Naive thymus-derived CD4-positive, alpha-beta T cell (primary cell): ENCODE results near the gene KIAA0319L. TPM values are rescaled to one million over a fixed set of nuclear protein-coding genes. Genes with fewer than 3 reads are reported as not detected.
A peak's percentile ranks its signal among the peaks of the same experiment; 100 is the strongest.

Source experiments
- ATAC-seq: fragments of 150-1000 bp; cut with Tn5 transposase; 2 replicates; pipeline ENCODE4 v1.10.0; 2021; ENCODE audit warnings: mild to moderate bottlenecking, moderate library complexity
- CTCF ChIA-PET: fragments of 350-600 bp; sonication (Branson Sonifier 250); formaldehyde crosslinking; loops from one replicate; lab custom pipeline; 2021; ENCODE audit warnings: antibody characterized with exemption; lab: Charles Lee
- POLR2A ChIA-PET: fragments of 350-600 bp; sonication (Branson Sonifier 250); formaldehyde crosslinking; loops from one replicate; lab custom pipeline; 2021; ENCODE audit warnings: antibody characterized with exemption, inconsistent platforms; lab: Charles Lee
- DNase-seq, 9 donors: peaks; one replicate each; pipeline versions ENCODE4 v3.0.0 to v3.0.0-alpha.2; 2020 to 2022; ENCODE audit warnings: mixed read lengths in 1 of 9
- H3K27ac ChIP-seq: one replicate; pipeline ENCODE4 v1.7.0; 2013; ENCODE audit warnings: mild to moderate bottlenecking, low read depth, low read length, moderate library complexity
- H3K27me3 ChIP-seq, 2 donors: one replicate each; pipeline ENCODE4 v1.7.0; 2013; ENCODE audit warnings: low read length in 2 of 2, mild to moderate bottlenecking in 2 of 2, moderate library complexity in 2 of 2; ENCODE audit not compliant: control insufficient read depth in 2 of 2, insufficient read depth in 2 of 2
- H3K36me3 ChIP-seq, 3 experiments: 1 replicate in 2 of 3; 2 replicates in 1 of 3; pipeline ENCODE4 v1.7.0; 2013; ENCODE audit warnings: low read length in 3 of 3, mild to moderate bottlenecking in 3 of 3, moderate library complexity in 1 of 3; ENCODE audit not compliant: insufficient read depth in 3 of 3, control insufficient read depth in 2 of 3
- H3K4me1 ChIP-seq, 2 donors: one replicate each; pipeline ENCODE4 v1.7.0; 2013; ENCODE audit warnings: low read length in 2 of 2, mild to moderate bottlenecking in 2 of 2, moderate library complexity in 1 of 2; ENCODE audit not compliant: control insufficient read depth in 2 of 2, insufficient read depth in 2 of 2
- H3K4me3 ChIP-seq: 2 replicates; pipeline ENCODE4 v1.7.0; 2013; ENCODE audit warnings: mild to moderate bottlenecking, low read length
- H3K9me3 ChIP-seq, 3 experiments: 1 replicate in 2 of 3; 2 replicates in 1 of 3; pipeline ENCODE4 v1.7.0; 2013; ENCODE audit warnings: low read length in 3 of 3; ENCODE audit not compliant: control insufficient read depth in 2 of 3
- H3K27ac Mint-ChIP-seq, 9 donors: one replicate each; pipeline ENCODE4 v1.8.0; 2020 to 2022; ENCODE audit warnings: mixed read lengths in 9 of 9, mild to moderate bottlenecking in 8 of 9, moderate library complexity in 5 of 9, inconsistent platforms in 2 of 9
- H3K27me3 Mint-ChIP-seq, 5 donors: one replicate each; pipeline ENCODE4 v1.8.0; 2021 to 2022; ENCODE audit warnings: mixed read lengths in 5 of 5, mild to moderate bottlenecking in 1 of 5
- H3K36me3 Mint-ChIP-seq, 5 donors: one replicate each; pipeline ENCODE4 v1.8.0; 2020 to 2022; ENCODE audit warnings: mixed read lengths in 5 of 5, mild to moderate bottlenecking in 3 of 5, inconsistent platforms in 1 of 5
- H3K4me1 Mint-ChIP-seq, 7 donors: one replicate each; pipeline ENCODE4 v1.8.0; 2020 to 2022; ENCODE audit warnings: mixed read lengths in 7 of 7, mild to moderate bottlenecking in 3 of 7, inconsistent platforms in 1 of 7
- H3K4me3 Mint-ChIP-seq, 10 donors: one replicate each; pipeline ENCODE4 v1.8.0; 2020 to 2022; ENCODE audit warnings: mild to moderate bottlenecking in 10 of 10, mixed read lengths in 10 of 10, moderate library complexity in 6 of 10, inconsistent platforms in 2 of 10
- H3K9me3 Mint-ChIP-seq, 11 donors: one replicate each; pipeline ENCODE4 v1.8.0; 2020 to 2022; ENCODE audit warnings: mixed read lengths in 11 of 11, mild to moderate bottlenecking in 4 of 11, inconsistent platforms in 1 of 11, moderate library complexity in 1 of 11
- intact Hi-C, 2 donors: fragments of 100-400 bp; cut with micrococcal nuclease; formaldehyde crosslinking; loops; one replicate each; pipeline ENCODE4 v1.15.1; 2023
- polyA plus RNA-seq, 2 donors: library from polyadenylated mRNA; unstranded; fragments of 300-500 nt; fragmentation: Illumina TruSeq; gene quantifications; one replicate each; pipeline ENCODE4 v1.2.3, GENCODE V29; 2021
- total RNA-seq, 6 experiments: library from RNA in 5 of 6; stranded (reverse) in 5 of 6; gene quantifications; 1 replicate in 5 of 6; 2 replicates in 1 of 6; pipeline ENCODE4 v1.2.3 and lab custom pipeline; 2021 to 2026

The KIAA0319L gene
- total and polyA plus RNA-seq, 7 experiments from 2014 or later: 22.2 to 79.7 (median 63.5) TPM

DNA sequence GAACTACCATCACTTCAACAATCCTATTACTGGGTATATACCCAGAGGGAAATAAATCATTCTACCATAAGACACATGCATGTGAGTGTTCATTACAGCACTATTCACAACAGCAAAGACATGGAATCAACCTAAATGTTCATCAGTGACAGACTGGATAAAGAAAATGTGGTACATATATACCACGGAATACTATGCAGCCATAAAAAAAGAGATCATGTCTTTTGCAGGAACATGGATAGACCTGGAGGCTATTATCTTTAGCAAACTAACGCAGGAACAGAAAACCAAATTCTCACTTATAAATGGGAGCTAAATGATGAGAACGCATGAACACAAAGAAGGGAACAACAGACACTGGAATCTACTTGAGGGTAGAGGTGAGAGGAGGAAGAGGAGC lies 39.0 kb downstream of the KIAA0319L start:
- DNase-seq: no peak
- CTCF ChIA-PET: interaction anchor here (0.6 to 1.2 kb wide), 2 partner anchors 23 to 53 kb away, joined by 3 to 4 read pairs; no protein-coding TSS in a partner anchor
- peaks cover 10 to 57% (median 45%) of the 10 kb centered on the region in 7 donors for H3K4me1 Mint-ChIP-seq

DNA sequence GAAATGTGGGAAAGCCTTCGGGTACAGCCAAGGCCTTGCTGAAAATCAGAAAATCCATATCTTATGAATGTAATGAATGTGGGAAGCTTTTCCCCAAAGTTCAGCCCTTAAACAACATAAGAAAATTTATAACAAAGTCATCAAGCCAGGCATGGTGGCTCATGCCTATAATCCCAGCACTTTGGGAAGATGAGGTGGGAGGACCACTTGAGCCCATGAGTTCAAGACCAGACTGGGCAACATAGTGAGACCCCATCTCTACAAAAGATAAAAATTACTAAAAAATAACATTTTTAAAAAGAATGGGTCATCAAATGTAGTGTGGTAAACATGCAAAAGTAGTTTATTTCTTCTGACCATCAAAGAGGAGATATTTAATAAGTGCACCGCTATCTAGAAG lies 45.9 kb downstream of the KIAA0319L start:
- no peak overlapping the region for H3K27ac Mint-ChIP-seq
- no peak overlapping the region for H3K4me3 Mint-ChIP-seq
- no peaks in the 10 kb centered on the region for H3K27me3 ChIP-seq
- POLR2A ChIA-PET: interaction anchor here (0.8 kb wide), 1 partner anchor 10 kb away, joined by 3 read pairs; no protein-coding TSS in a partner anchor
- peaks cover 20 to 34% of the 10 kb centered on the region in 2 donors for H3K4me1 ChIP-seq
- no peak for ATAC-seq
- H3K27me3 Mint-ChIP-seq: no peaks in the 10 kb centered on the region
- H3K4me3 ChIP-seq: no peak overlapping the region
- H3K36me3 Mint-ChIP-seq: peaks cover 4 to 51% (median 23%) of the 10 kb centered on the region in 5 donors
- H3K4me1 Mint-ChIP-seq: peaks cover 28 to 72% (median 66%) of the 10 kb centered on the region in 7 donors
- DNase-seq: no peak
- peaks cover 0 to 5% (median 0%) of the 10 kb centered on the region in 3 experiments for H3K9me3 ChIP-seq
- intact Hi-C loops: no loop called here
- CTCF ChIA-PET: no interaction called here
- H3K9me3 Mint-ChIP-seq: peaks cover 3 to 22% (median 12%) of the 10 kb centered on the region in 11 donors
- no peak overlapping the region for H3K27ac ChIP-seq
- no peaks in the 10 kb centered on the region for H3K36me3 ChIP-seq

More for the DNA sequence above, 39.0 kb downstream of the KIAA0319L start:
- no peak overlapping the region for H3K4me3 ChIP-seq
- peaks cover 6 to 40% (median 26%) of the 10 kb centered on the region in 11 donors for H3K9me3 Mint-ChIP-seq
- H3K36me3 ChIP-seq: no peaks in the 10 kb centered on the region
- H3K4me3 Mint-ChIP-seq: no peak overlapping the region
- peaks cover 14 to 50% (median 50%) of the 10 kb centered on the region in 5 donors for H3K36me3 Mint-ChIP-seq
- intact Hi-C loops: no loop called here
- H3K4me1 ChIP-seq: no peaks in the 10 kb centered on the region
- peak overlapping the region in 1 of 9 donors; percentile 58 for H3K27ac Mint-ChIP-seq
- peaks cover 0 to 5% (median 0%) of the 10 kb centered on the region in 3 experiments for H3K9me3 ChIP-seq
- POLR2A ChIA-PET: no interaction called here
- H3K27me3 ChIP-seq: no peaks in the 10 kb centered on the region
- H3K27ac ChIP-seq: no peak overlapping the region
- no peak for ATAC-seq
- H3K27me3 Mint-ChIP-seq: no peaks in the 10 kb centered on the region

DNA sequence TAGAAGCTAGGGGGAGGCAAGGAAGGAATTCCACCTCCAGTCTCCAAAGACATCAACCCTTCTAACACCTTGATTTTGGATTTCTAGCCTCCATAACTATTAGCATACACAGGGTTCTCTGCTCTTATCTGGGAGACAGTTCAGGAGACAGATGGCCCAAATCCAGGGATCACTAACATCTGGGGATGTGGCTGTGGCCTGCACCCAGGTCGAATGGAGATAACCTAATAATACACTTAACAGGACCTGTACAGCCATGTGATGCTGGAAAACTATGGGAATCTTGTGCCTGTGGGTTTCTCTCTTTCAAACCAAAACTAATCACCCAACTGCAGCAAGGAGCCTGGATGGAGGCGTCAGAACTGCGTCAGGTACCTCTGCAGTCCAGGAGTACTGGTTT lies 47.6 kb downstream of the KIAA0319L start:
- Histone ChIP-seq H3K4me1 (peaks cover 32 to 45% of the 10 kb centered on the region in 2 donors), H3K27me3 (no peaks in the 10 kb centered on the region), H3K36me3 (no peaks in the 10 kb centered on the region), H3K9me3 (no peaks in the 10 kb centered on the region), H3K27ac (no peak overlapping the region), H3K4me3 (no peak overlapping the region)
- peaks cover 38 to 76% (median 73%) of the 10 kb centered on the region in 7 donors for H3K4me1 Mint-ChIP-seq
- ATAC-seq: no peak
- H3K27me3 Mint-ChIP-seq: no peaks in the 10 kb centered on the region
- H3K36me3 Mint-ChIP-seq: peaks cover 0 to 51% (median 15%) of the 10 kb centered on the region in 5 donors
- peaks cover 0 to 5% (median 0%) of the 10 kb centered on the region in 11 donors for H3K9me3 Mint-ChIP-seq
- peak overlapping the region in 3 of 10 donors; percentile 7 to 75 (median 75) for H3K4me3 Mint-ChIP-seq
- no peak for DNase-seq
- CTCF ChIA-PET: interaction anchor here (0.6 kb wide), 1 partner anchor 60 kb away, joined by 4 read pairs; no protein-coding TSS in a partner anchor
- intact Hi-C loops: no loop called here
- POLR2A ChIA-PET: interaction anchor here (0.7 to 1.3 kb wide), 2 partner anchors 26 to 28 kb away, joined by 4 to 5 read pairs; no protein-coding TSS in a partner anchor
- H3K27ac Mint-ChIP-seq: peak overlapping the region in 7 of 9 donors; percentile 73 to 97 (median 82)

DNA sequence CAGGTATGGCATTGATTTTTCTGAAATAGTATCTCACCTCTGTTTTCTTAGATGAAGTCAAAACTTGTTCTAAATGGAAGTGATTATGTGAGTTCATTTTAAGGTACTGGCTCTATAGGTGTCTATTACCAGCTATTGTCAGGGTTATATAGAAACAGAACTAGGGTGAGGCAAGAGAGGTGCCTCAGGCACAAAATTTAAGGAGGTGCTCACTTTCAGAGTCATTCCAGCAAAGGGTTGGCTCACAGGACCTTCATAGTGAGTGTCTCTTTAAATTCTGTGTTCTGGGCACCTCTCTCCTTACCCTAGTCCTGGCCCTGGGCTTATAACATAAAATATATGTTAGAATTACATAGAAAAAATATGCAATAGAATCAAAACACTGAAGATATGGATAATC lies 49.3 kb downstream of the KIAA0319L start:
- ChIA-PET POLR2A (interaction anchor here (0.7 to 1.3 kb wide), 2 partner anchors 28 to 50 kb away, joined by 4 to 5 read pairs; partner anchors contain the start of genes KIAA0319L and NCDN), CTCF (no interaction called here)
- Histone ChIP-seq H3K9me3 (no peaks in the 10 kb centered on the region), H3K4me3 (no peak overlapping the region), H3K27me3 (no peaks in the 10 kb centered on the region), H3K27ac (peak overlapping the region; percentile 17), H3K4me1 (peaks cover 32 to 45% of the 10 kb centered on the region in 2 donors), H3K36me3 (no peaks in the 10 kb centered on the region)
- no peak for ATAC-seq
- intact Hi-C loops: loop anchor here (1.0 to 2.0 kb wide), 6 partner anchors 9 to 57 kb away; partner anchors contain the start of genes KIAA0319L (in 1 of the 2) and NCDN (in 1 of the 2)
- no peaks in the 10 kb centered on the region for H3K27me3 Mint-ChIP-seq
- H3K36me3 Mint-ChIP-seq: peaks cover 0 to 58% (median 17%) of the 10 kb centered on the region in 5 donors
- peak overlapping the region; percentile 73 to 97 (median 93) for H3K27ac Mint-ChIP-seq
- DNase-seq: no peak
- peak overlapping the region in 7 of 10 donors; percentile 24 to 84 (median 75) for H3K4me3 Mint-ChIP-seq
- peaks cover 0 to 1% (median 0%) of the 10 kb centered on the region in 11 donors for H3K9me3 Mint-ChIP-seq
- H3K4me1 Mint-ChIP-seq: peaks cover 39 to 77% (median 72%) of the 10 kb centered on the region in 7 donors

DNA sequence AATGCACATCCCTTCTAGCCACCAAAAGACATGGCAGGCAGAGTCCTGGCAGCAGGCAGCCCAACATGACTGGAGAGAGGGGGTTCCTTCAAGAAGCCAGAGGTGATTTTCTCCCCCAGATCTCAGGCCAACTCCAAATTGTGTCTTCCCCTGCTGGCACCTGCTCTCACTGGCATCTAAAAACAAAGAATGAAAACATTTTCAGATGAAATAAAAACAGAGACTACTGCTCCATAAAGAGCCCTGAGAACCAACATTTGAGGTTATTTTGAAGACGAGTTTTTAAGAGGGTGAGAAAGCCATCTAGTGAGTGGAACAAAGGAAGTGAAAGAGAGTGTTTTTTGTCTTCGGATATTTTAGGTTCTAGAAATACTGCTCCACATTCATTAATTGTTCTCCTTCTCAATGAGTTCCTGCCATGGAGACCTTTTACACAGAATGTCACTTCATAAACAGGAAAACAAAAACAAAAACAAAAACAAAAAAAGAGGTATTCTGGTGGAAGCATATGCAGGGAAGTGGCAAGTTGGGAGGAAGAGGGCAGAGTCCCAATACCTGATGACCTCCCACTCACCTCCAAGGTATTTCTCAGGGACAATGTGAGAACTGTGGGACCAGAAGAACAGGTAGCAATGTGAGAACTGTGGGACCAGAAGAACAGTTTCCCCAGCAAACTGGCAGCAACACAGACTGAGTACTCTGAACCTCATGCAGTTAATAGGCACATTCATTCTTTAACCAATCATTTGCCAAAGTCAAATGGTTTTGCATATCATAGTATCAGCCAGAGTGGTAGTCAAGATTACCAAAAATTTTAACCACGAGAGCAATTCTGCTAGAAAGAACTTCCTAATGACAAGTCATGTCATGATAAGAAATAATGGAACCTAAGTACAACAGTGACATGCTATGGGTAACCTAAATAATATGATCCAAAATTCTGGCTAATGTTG lies 50.0 kb downstream of the KIAA0319L start:
- Histone ChIP-seq H3K4me1 (peaks cover 32 to 45% of the 10 kb centered on the region in 2 donors), H3K4me3 (peak overlapping the region; percentile 16), H3K9me3 (no peaks in the 10 kb centered on the region), H3K36me3 (no peaks in the 10 kb centered on the region), H3K27ac (peak overlapping the region; percentile 60), H3K27me3 (no peaks in the 10 kb centered on the region)
- CTCF ChIA-PET: interaction anchor here (0.7 to 1.4 kb wide), 4 partner anchors 31 to 57 kb away, joined by 3 to 6 read pairs (median 4); no protein-coding TSS in a partner anchor
- Mint-ChIP-seq H3K4me3 (peak overlapping the region; percentile 75 to 84 (median 78)), H3K4me1 (peaks cover 40 to 82% (median 79%) of the 10 kb centered on the region in 7 donors), H3K27ac (peak overlapping the region; percentile 73 to 97 (median 93)), H3K9me3 (peaks cover 0 to 3% (median 0%) of the 10 kb centered on the region in 11 donors), H3K27me3 (no peaks in the 10 kb centered on the region), H3K36me3 (peaks cover 6 to 62% (median 22%) of the 10 kb centered on the region in 5 donors)
- POLR2A ChIA-PET: interaction anchor here (1.2 to 3.1 kb wide), 6 partner anchors 9 to 50 kb away, joined by 3 to 22 read pairs (median 4); partner anchors contain the start of genes KIAA0319L and NCDN
- peak in 6 of 9 donors; percentile 28 to 62 (median 48) for DNase-seq
- intact Hi-C loops: loop anchor here (1.0 to 2.0 kb wide), 8 partner anchors 8 to 263 kb away; partner anchors contain the start of genes KIAA0319L (in 2 of the 2) and NCDN (in 2 of the 2)
- peak; percentile 44 for ATAC-seq
